Measurements from ENCODE around the gene ERAS.

GRCh38 chrX:48823053-48823452 lies 3.3 kb upstream of the ERAS start:
- TF ChIP-seq, protein P1, sequence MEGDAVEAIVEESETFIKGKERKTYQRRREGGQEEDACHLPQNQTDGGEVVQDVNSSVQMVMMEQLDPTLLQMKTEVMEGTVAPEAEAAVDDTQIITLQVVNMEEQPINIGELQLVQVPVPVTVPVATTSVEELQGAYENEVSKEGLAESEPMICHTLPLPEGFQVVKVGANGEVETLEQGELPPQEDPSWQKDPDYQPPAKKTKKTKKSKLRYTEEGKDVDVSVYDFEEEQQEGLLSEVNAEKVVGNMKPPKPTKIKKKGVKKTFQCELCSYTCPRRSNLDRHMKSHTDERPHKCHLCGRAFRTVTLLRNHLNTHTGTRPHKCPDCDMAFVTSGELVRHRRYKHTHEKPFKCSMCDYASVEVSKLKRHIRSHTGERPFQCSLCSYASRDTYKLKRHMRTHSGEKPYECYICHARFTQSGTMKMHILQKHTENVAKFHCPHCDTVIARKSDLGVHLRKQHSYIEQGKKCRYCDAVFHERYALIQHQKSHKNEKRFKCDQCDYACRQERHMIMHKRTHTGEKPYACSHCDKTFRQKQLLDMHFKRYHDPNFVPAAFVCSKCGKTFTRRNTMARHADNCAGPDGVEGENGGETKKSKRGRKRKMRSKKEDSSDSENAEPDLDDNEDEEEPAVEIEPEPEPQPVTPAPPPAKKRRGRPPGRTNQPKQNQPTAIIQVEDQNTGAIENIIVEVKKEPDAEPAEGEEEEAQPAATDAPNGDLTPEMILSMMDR (IDR thresholded peaks at IDR 0.05 in 8 of 11, conservative IDR thresholded peaks at IDR 0.05 in 3 of 11) = no peak
- TF ChIP-seq POLR2A (IDR thresholded peaks at IDR 0.05) = no peak
